RPMI8226 (cell line): ENCODE measurements around the gene EIF1AD.

Source experiments
- DNase-seq: peaks from one replicate; pipeline ENCODE4 v3.0.0-alpha.2; 2015

EIF1AD gene

DNA sequence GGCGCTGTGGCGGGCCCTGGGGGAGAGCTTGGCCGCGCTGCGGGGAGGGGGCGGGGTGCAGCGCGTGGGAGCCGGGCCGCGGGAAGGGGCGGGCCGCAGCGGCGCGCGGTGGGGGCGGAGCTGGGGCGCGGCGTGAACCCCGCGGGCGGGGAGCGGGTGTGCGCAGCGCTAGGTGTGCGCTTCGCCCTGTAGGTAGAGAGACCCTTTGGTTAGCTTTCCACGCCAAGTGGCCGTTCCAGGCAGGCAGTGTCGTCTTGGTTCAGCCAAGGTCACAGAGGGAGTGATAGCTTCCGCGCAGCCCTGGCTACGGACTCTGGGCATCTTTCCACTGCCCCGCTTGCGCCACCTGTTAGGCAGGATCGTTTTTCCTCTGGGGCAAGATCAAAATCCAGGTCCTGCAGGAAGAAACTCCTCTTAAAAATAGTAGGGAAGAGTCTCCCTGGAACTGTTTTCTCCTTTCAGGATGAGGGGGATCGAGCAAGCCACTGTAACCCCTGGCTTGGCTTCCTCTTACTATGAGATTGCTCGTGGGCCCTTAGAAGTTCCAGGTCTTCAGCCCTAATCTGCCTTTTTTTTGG lies 780 bp upstream of the EIF1AD start:
- DNase-seq, result peak; percentile 85

DNA sequence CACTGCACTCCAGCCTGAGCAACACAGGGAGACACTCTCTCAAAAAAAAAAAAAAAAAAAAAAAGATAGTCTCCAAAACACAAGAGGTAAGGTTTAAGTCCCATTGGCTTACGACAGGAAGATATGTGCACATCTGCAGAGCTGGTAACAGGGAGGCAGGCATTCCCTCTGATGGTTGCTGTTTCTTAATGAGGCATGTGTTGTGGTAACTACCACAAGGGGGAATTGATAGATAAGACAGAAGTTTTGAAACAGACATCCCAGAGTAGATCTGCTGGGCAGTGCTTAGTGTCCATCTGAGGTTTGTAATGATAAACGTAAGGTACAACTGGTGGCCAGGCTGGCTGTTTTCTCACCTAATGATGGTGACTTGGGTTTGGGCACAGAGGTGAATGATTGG lies 4.7 kb downstream of the EIF1AD start:
- no peak for DNase-seq

DNA sequence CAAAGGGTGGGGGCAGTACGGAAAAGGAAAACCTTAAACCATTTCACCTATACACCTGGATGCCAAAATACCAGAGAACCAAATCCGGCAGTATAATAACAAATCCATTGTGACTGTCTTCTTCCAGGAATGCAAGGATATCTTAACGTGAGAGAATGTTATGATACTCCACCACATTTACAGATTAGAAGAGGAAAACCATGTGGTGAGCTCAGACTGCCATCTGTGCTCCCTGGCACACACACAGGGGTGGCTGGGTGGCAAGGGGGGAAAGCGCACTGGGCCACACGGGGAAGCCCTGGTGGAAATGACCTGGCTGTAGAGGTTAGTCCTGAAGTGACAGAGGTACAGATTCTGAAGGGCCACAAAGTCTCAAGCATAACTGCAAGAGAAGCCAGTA lies 9.9 kb downstream of the EIF1AD start:
- DNase-seq, result no peak

DNA sequence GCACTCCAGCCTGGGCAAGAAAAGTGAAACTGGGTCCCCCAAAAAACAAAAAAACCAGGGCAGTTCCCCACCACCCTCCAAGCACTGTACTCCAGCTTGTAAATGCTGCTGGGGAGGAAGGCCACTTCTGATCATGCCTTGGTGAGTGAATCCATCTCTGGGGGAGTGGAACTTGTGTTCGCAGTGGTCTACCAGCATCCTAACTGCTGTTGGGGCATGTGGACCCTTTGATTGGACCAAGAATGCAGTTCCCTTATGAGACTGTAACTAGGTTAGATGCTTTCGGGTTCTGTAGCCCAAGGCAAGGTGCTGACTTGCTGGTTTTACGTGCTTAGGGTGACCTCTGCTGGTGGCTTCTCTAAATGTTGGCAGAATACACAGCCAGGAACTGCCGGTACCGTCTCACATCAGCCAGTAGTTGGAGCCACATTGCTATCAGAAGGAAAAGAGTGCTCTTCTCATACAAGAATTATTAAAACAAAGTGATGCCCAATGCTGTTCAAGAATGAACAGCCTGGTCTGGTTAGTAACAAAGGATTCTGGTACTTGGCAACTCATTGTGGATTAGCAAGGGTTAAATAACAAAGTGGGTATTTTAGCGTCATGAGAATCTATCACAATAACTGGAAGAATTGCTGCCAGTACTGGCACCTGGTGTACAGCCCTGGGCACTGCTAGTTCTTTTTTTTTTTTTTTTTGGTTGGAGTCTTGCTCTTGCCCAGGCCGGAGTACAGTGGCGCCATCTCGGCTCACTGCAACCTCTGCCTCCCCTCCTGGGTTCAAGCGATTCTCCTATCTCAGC lies 13.0 kb downstream of the EIF1AD start:
- DNase-seq, result peak; percentile 97

DNA sequence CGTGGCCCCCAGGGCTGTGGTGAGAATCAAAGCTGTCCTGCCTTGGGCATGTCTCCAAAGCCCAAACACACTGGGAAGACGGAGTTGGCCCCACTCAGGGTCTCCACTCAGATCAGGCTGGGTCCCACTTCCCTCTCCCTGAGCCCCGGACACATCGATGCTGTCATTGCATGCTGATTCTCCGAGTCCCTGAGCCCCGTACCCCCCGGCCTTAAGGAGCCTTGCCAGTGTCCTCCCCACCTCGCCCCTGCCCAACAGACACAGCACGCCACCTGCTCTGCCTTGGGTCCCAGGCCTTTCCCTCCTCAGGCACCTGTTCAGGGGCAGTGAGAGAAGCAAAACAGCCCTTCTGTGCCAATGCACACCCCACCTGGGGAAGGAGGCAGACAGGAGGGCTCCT lies 14.6 kb downstream of the EIF1AD start:
- no peak for DNase-seq

DNA sequence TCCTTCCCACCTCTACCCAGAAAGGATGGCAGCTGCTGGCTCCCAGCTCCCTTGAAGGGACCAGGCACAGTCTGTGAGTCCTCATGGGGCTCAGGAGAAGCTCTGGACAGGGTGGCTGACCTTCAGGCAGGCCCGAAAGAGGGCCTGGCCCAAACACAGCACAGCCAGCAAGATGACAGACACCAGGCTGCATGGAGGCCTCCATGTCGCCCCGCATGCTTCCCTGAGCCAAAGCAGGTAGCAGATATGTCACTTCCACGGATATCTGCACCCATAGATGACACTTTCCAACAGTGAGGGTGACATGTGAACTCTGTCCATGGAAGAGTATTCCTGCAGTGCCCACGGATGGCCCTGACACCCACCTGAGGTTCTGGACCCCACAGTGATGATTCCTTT lies 18.4 kb downstream of the EIF1AD start:
- no peak for DNase-seq

DNA sequence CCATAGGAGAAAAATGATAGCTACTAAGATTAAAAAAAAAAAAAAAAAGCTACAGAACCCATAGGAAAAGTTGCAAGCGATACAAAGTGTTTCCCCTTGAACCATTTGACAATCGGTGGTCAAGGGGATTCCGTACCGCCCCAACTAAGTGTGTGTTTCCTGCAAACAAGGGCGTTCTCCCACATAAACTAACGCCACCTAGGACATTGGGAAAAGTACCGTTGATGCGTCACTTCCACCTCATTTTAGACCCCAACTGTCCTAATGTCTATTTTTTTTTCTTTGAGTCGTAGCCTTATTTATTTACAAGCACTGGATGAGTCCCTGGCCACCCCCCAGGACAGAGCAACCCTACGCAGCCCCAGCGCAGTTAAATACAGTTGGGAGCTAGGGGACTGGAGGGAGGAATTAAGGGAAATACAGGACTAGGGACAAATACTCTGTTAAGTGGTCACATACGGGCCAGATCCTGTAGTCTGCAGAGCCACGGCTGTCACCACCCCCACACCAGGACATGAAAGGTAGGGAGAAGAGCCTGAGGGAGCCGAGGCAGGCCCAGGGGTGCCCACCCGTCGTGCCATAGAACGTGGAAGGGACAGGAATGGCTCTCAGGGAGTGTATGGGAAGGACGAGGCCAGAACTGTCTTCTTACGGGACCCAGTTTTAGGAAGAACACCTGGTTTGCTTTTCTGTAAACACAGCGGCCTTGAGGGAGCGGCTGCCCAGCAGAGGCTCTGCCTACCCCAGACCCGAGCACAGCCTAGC lies 19.0 kb downstream of the EIF1AD start:
- DNase-seq, result no peak

DNA sequence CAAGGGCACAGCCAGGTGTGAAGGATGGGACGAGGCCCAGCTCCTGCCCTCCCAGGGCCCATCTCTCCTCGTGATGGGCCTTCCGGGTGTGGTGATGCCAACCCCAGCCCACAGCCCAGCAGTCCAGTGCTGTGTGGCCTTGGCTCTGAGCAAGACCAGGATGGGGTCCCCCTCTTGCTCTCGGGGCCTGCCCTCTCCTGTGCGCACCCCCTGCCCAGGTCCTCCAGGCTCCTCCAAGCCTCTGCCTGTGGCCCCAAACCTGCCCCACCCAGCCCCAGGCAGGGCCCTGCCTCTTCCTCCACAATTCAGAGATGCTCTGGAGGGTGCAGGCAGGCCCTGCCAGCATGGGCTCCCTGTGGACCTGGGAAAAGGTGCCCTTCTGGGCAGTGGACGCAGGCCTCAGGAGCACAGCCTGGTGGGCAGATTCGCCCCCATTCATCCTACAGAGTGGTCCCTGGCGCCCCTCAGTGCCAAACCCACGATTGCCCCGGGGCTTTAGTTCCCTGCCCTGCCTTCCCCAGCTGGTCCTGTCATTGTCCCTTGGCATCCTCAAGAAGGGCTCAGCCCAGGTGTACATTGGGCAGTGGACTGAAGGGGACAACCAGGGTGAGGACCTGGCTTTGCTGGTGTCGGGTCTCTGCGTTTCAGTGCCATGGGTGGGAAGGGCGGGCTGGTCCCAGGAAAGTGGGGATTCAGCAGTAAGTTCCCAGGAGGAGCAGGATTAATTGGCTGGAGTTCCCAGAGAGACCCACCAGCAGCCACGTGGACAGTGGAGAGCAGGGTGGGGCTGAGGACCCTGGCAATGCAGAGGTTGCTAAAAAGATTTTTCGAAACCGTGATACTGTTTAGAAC lies 19.8 kb downstream of the EIF1AD start:
- no peak for DNase-seq

DNA sequence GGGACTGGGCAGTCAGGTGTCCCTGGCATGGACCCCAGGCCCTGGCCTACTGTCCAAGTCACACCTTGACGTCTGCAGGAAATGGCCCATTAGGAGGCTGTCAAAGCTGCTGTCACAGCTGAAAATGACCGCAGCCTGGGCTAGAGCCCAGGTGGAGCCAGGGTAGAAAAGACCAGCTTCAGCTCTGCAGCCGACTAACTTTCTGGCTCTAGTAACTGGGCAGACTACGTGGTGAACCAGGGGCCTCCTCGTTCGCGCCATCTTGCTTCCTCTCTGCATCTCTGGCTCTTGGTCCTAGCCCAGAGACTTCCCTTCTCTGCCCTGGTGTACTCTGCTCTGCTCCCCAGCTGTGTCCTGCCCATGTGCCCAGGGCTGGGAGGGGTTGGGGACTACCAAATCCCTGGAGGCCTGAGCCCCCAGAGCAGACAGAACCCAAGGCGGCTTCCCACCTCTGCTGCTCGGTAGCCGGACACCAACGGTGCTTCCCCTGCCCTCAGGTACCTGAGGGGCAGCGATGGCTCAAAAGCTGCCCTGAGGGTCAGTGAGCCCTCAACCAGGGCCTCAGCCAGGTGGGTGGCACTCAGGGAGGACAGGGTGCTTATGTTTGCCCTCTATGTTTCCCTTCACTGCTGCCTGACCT lies 20.7 kb downstream of the EIF1AD start:
- peak; percentile 70 for DNase-seq

DNA sequence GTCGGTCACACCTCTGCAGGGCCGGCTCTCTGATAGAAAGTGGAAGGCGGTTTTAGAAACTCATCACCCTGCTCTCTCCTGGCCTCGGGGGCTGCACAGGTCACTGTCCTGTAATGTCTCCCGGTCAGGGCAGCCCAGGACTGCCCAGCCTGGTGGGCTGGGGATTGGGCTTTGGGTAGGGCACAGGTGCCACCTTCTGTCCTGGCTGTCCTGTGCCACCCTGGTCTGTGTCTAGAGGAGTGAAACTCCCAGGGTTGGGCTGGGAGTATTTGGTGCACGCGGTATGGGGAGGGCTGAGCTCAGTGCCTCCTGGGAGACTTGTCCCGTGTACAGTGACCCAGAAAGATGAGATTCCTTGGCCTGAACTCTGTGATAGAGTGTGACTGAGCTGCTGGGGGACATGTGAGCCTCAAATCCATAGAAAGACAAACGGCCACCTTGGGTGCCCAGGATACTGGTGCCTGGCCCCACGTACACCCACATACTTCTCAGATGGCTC lies 22.6 kb downstream of the EIF1AD start:
- no peak for DNase-seq

DNA sequence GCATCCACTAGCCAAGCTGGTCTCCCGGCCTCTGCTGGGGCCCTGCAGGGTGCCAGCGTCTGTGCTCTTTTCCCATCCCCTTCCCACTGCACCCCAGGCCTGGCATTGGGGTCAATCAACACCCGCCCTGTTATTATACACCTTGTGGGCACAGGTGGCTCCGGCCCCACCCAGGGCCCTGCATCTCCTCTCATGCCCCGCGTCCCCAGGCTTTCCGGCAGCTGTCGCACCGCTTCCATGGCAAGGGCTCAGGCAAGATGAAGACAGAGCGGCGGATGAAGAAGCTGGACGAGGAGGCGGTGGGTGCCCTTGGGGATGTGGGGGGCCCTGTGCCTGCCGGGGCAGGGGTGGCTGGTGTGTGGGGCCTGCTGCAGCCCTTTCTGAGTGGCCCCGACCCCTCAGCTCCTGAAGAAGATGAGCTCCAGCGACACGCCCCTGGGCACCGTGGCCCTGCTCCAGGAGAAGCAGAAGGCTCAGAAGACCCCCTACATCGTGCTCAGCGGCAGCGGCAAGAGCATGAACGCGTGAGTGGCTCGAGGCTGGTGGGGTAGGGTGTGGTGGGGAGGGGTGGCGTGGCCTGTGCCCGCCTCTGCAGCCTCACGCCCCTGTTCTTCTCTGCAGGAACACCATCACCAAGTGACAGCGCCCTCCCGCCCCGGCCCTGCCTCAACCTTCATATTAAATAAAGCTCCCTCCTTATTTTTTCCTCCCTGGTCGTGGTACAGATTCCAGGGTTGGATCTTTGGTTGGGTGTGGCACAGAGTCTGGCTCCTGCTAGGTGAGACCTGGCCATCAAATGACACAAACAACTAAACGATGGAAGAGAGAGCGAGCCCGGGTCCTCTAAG lies 23.3 kb downstream of the EIF1AD start:
- no peak for DNase-seq

DNA sequence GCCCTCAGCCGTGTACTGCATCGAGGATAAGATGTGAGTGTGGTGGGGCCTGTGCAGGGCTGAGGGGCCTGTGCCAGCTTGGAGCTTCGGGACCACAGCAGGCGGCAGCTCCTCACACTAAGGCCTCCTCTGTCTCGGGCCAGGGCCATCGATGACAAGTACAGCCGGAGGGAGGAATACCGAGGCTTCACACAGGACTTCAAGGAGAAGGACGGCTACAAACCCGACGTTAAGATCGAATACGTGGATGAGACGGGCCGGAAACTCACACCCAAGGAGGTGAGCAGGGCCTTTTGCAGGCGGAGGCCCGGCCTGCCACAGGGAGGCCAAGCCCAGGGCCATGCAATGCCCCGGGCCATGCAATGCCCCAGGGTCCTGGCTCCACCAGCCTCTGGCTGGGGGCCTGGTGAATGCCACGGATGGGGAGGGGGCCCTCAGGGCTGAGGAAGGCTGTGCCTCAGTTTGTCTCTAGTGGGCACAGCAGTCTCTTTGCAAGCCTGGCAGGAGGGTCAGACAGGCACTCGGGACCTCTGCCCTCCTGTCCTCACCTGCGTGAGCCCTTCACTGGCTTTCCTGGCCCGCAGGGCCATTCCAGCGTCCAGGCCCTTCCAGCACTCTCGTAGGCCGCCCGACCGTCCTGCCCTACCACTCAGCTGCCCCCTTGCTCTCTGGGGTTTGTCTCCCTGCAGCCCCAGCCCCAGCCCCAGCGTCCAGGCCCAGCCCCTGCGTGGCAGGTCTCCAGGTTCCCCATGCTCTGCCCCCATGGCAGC lies 24.2 kb downstream of the EIF1AD start:
- no peak for DNase-seq

DNA sequence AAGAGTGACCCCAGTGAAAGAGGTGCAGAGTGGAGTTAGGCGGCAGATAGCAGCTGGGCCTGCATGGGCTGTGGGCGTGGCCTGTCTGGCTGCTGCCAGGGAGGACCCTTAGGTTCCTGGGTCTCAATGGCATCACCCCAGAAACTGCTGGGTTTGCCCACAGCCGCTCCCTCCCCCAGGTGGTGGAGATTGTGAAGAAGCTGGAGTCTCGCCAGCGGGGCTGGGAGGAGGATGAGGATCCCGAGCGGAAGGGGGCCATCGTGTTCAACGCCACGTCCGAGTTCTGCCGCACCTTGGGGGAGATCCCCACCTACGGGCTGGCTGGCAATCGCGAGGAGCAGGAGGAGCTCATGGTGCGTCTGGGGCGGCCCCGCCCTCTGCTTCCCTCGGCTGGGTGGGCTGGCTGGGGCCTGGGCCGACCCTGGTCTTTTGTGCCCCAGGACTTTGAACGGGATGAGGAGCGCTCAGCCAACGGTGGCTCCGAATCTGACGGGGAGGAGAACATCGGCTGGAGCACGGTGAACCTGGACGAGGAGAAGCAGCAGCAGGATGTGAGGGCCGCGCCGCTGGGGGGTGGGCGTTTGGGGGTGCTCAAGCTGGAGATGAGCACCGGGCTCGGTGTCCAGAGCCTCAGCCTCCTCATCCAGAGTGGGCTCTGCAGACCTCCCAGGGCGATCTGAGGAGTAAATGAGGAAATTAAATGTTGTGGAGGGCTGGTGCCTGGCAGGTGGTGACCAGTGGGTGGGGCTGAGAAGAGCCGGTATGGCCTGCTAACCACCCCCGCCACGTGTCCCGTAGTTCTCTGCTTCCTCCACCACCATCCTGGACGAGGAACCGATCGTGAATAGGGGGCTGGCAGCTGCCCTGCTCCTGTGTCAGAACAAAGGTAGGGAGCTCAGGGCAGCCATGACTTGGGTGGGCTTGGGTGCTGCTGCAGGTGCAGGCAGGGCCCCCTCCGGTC lies 25.5 kb downstream of the EIF1AD start:
- DNase-seq, result no peak

DNA sequence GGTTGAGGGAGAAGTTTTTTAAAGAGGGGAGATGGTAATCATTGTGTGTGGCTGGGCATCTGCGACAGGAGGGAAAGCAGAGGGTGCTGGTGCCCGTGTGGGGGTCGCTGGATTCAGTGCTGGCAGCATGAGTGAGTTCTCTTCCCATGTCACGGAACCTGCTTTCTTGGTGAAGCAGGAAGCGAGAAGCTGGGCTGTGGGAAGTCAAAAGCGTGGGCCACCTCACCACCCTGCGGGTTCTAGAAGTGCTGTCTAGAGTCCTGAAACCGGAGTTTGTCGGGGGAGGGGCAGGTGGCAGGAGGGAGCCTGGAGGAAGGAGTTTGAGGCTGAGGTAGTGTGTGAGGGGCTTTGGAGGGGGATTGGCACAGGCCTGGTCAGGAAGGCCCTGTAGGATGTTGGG lies 26.2 kb downstream of the EIF1AD start:
- no peak for DNase-seq

DNA sequence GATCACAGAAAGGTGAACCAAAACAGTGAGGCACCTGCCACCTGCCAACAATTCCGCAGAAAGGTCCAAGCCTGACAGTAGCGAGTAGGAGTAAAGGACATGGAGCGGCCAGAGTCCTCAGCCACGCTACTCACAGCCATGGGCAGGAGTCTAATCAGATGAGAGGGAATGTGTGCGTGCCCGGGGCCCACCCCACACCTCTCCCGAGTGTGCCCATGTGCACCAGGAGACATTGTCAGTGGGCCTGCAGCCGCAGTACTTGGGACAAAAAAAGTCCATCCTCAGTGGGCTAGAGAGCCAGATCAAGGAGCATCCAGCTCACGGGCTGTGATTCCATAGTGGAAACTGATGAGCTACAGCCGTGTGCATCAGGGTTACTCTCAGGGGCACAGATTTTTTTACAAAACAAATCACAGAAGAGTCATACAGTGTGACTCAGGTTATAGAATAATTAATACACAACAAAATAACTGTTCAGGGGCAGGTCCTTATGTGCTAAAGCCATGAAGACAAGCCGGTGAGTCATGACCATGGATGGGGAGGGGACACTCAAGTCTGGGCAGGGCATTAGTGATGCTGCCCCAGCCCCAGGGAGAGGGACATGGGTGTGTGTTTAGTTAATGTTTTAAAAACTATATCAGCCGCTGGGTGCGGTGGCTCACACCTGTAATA lies 28.4 kb downstream of the EIF1AD start:
- no peak for DNase-seq

DNA sequence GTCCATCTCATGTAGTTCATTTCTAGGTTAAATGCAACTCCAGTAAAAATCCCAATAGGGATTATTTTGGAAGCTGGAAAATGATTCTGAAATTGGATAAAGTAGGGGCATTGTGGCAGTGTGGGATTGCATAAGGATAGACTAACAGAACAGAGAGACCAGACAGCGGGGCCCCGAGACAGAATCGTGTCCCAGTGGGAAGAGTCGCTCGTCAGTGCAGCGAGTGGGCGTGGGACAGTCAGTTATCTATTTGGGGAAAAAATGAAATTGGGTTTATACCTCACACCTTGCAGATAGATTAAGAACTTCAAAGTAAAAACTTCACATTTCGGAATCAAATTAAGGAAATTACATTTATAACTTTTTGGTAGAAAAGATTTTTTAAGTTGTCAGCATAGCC lies 29.8 kb downstream of the EIF1AD start:
- DNase-seq, result no peak

DNA sequence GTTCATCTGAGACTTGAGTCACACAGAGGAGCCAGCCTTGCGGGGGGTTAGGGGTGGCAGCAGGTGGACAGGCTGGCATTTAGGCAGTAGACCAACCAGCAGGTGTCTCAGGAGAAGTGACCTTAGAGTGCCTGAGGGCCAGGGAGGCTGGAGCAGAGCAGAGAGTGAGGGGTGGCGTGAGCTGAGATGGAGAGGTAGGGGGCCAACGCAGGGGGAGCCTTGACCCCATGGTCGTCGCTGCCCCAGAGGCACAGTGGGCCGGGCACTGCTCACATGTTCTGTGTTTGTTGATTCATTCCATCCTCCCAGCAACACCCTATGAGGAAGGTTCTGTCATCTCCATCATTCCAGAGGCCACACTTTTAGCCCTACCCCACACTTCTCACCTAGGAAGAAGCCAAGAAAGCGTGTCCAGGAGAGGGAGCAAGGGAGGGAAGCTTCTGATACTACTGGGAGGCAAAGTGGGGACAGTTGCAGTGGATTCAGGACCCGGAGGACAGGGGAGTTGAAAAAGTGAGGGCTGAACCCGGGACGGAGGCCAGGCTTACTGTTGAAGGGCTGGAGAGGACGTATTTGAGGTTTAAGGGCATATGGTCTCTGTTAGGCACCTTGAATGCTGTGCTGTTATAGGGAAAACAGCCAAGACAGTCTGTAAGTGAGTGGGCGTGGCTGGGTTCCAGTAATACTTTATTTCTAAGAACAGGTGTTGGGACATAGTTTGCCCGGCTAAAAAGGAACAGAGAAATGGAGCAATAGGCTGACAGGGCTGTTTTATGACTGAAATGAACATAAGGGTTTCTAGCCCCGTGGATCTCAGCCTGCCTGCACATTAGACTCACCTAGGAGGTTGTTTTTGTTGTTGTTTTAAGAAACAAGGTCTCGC lies 33.1 kb downstream of the EIF1AD start:
- DNase-seq, result peak; percentile 50
